ENCODE data around the gene TIAM2. TPM values are rescaled to one million over a fixed set of nuclear protein-coding genes. Genes with fewer than 3 reads are reported as not detected.

The TIAM2 gene
- total and polyA plus RNA-seq, 2 donors (not counting 3 experiments of a cell fraction or from before 2014, with no cell fraction given), result 9.6 to 18.5 TPM

GRCh38 chr6:155256122-155256795 is 261.1 kb downstream of the TIAM2 start:
- H3K36me3 ChIP-seq (ENCODE audit: control insufficient read depth in 2 of 2, extremely low read depth in 1 of 2, insufficient read depth in 2 of 2, low read length in 2 of 2), result peaks cover 22 to 39% of the 10 kb centered on the region in 2 experiments
- POLR2A ChIA-PET, result no interaction called here
- no peak overlapping the region for H2AFZ ChIP-seq (ENCODE audit: low read depth, low read length)
- no peaks in the 10 kb centered on the region for H3K27me3 ChIP-seq (ENCODE audit: control insufficient read depth in 2 of 2, insufficient read depth in 2 of 2, low read length in 2 of 2)
- BruUV-seq (replicated peaks), result no TSS peak
- FAIRE-seq (no peak), DNase-seq (ENCODE audit: low read depth, low spot score) (no peak)
- H3K9me3 ChIP-seq (replicated peaks; ENCODE audit: control insufficient read depth, insufficient read depth, low read length), result no peaks in the 10 kb centered on the region
- H3K4me1 ChIP-seq (ENCODE audit: control insufficient read depth, extremely low read depth, insufficient read depth, low read length), result no peaks in the 10 kb centered on the region
- H3K9me1 ChIP-seq (replicated peaks; ENCODE audit: control insufficient read depth, extremely low read depth, insufficient read depth, low read length), result no peaks in the 10 kb centered on the region
- no peak overlapping the region for H3K9ac ChIP-seq (replicated peaks; ENCODE audit: extremely low read depth, insufficient read depth, low read length)
- CTCF ChIA-PET, result interaction anchor here (0.7 to 0.8 kb wide), 2 partner anchors 13 to 41 kb away, joined by 3 read pairs; no protein-coding TSS in a partner anchor
- H4K20me1 ChIP-seq (replicated peaks; ENCODE audit: control insufficient read depth, extremely low read depth, insufficient read depth, low read length), result no peaks in the 10 kb centered on the region
- no peak overlapping the region for H3K27ac ChIP-seq (ENCODE audit: insufficient read depth, low read depth, low read length)
- no peak overlapping the region for H3K4me3 ChIP-seq (replicated peaks in 1 of 3; ENCODE audit: insufficient read depth in 1 of 3, low read depth in 1 of 3, low read length in 3 of 3)
- no peak overlapping the region for H3K4me2 ChIP-seq (ENCODE audit: insufficient read depth, low read length)
- H3K79me2 ChIP-seq (ENCODE audit: control insufficient read depth, insufficient read depth, low read length), result no peaks in the 10 kb centered on the region
- dilution Hi-C loops (cut with MboI; ENCODE audit: extremely low pct_ligation_motif_present, low sequenced_read_pairs), result no loop called here
- TF ChIP-seq FOS (IDR thresholded peaks at IDR 0.05; ENCODE audit: borderline replicate concordance, insufficient read depth, low read length) (no peak), CTCF (IDR thresholded peaks at IDR 0.05; ENCODE audit: extremely low read depth in 1 of 2, insufficient read depth in 1 of 2, low read depth in 1 of 2, low read length in 2 of 2) (no peak), MAX (IDR thresholded peaks at IDR 0.05; ENCODE audit: insufficient read depth, insufficient read length) (no peak), POLR2A (IDR thresholded peaks at IDR 0.05; ENCODE audit: low read depth, low read length) (no peak), JUN (IDR thresholded peaks at IDR 0.05; ENCODE audit: borderline replicate concordance, insufficient read depth, insufficient read length, low read depth) (no peak), POLR2AphosphoS5 (IDR thresholded peaks at IDR 0.05; ENCODE audit: insufficient read depth, low read depth, low read length) (no peak), GATA2 (IDR thresholded peaks at IDR 0.05; ENCODE audit: insufficient read depth, insufficient read length, low read depth, low read length) (no peak), EZH2 (IDR thresholded peaks at IDR 0.05; ENCODE audit: borderline replicate concordance, low read depth, low read length, severe bottlenecking) (no peak), MYC (IDR thresholded peaks at IDR 0.05; ENCODE audit: low read depth, low read length) (no peak)
- intact Hi-C loops (cut with micrococcal nuclease), result no loop called here

All from endothelial cell of umbilical vein (primary cell).